WTC11 (cell line): ENCODE measurements around the gene CRYGC. TPM values are rescaled to one million over a fixed set of nuclear protein-coding genes. Genes with fewer than 3 reads are reported as not detected.

Experiments used
- ATAC-seq: fragments of 200-7000 bp; cut with Tn5 transposase; 2 replicates; pipeline ENCODE4 v1.10.0; 2021; ENCODE audit warnings: mild to moderate bottlenecking, moderate library complexity
- CTCF ChIA-PET: fragments of 300-600 bp; sonication (Branson Sonifier 250); formaldehyde crosslinking; loops from one replicate; lab custom pipeline; 2021; ENCODE audit warnings: antibody characterized with exemption; lab: Charles Lee
- POLR2A ChIA-PET: fragments of 350-600 bp; sonication (Branson Sonifier 250); formaldehyde crosslinking; loops from one replicate; lab custom pipeline; 2021; ENCODE audit warnings: antibody characterized with exemption; lab: Charles Lee
- DNase-seq: peaks from one replicate; pipeline ENCODE4 v3.0.0; 2021; ENCODE audit warnings: low spot score
- H3K27ac Mint-ChIP-seq: 2 replicates; pipeline ENCODE4 v1.8.0; 2021; ENCODE audit warnings: mixed read lengths
- H3K27me3 Mint-ChIP-seq: 2 replicates; pipeline ENCODE4 v1.8.0; 2021; ENCODE audit warnings: low read depth, mild to moderate bottlenecking, moderate library complexity, mixed read lengths
- H3K36me3 Mint-ChIP-seq: 2 replicates; pipeline ENCODE4 v1.8.0; 2021; ENCODE audit warnings: mixed read lengths
- H3K4me1 Mint-ChIP-seq: 2 replicates; pipeline ENCODE4 v1.8.0; 2022; ENCODE audit warnings: mixed read lengths
- H3K4me3 Mint-ChIP-seq: 2 replicates; pipeline ENCODE4 v1.8.0; 2021; ENCODE audit warnings: mild to moderate bottlenecking, moderate library complexity, mixed read lengths
- H3K9me3 Mint-ChIP-seq: 2 replicates; pipeline ENCODE4 v1.8.0; 2021; ENCODE audit warnings: mixed read lengths
- AFF4 ChIP-seq: sonication (generic); formaldehyde crosslinking; IDR thresholded peaks from 2 replicates; pipeline ENCODE4 v1.8.1; 2023; ENCODE audit warnings: mild to moderate bottlenecking, missing genetic modification reagents, borderline replicate concordance
- ELF4 ChIP-seq: sonication (generic); formaldehyde crosslinking; IDR thresholded peaks from 2 replicates; pipeline ENCODE4 v1.8.1; 2022; ENCODE audit warnings: low read depth, mild to moderate bottlenecking, moderate library complexity, missing genetic modification reagents
- EMX1 ChIP-seq: fragments of 250-450 bp; sonication (Bioruptor Pico); IDR thresholded peaks from 2 replicates; pipeline ENCODE4 v1.8.0; 2021; ENCODE audit warnings: mild to moderate bottlenecking
- FOXP1 ChIP-seq: sonication (generic); formaldehyde crosslinking; IDR thresholded peaks from 2 replicates; pipeline ENCODE4 v1.8.0; 2022; ENCODE audit warnings: missing genetic modification reagents, mild to moderate bottlenecking, moderate library complexity, borderline replicate concordance
- FOXP4 ChIP-seq: sonication (generic); formaldehyde crosslinking; IDR thresholded peaks from 2 replicates; pipeline ENCODE4 v1.8.0; 2022; ENCODE audit warnings: mild to moderate bottlenecking, missing genetic modification reagents
- GTF2I ChIP-seq: fragments of 250-450 bp; sonication (Bioruptor Pico); conservative IDR thresholded peaks from 2 replicates; pipeline ENCODE4 v1.4.0; 2021; ENCODE audit warnings: mild to moderate bottlenecking
- JUN ChIP-seq: sonication (generic); formaldehyde crosslinking; IDR thresholded peaks from 2 replicates; pipeline ENCODE4 v1.8.0; 2023; ENCODE audit warnings: mild to moderate bottlenecking, missing genetic modification reagents
- MLX ChIP-seq: sonication (generic); formaldehyde crosslinking; IDR thresholded peaks from 2 replicates; pipeline ENCODE4 v1.8.1; 2023; ENCODE audit warnings: mild to moderate bottlenecking, missing genetic modification reagents, moderate library complexity
- NFATC4 ChIP-seq: fragments of 250-450 bp; sonication (Bioruptor Pico); IDR thresholded peaks from 2 replicates; pipeline ENCODE4 v1.9.0; 2021; ENCODE audit warnings: mild to moderate bottlenecking
- NR3C1 ChIP-seq: sonication (generic); formaldehyde crosslinking; conservative IDR thresholded peaks from 2 replicates; pipeline ENCODE4 v1.8.1; 2023; ENCODE audit warnings: low read depth, mild to moderate bottlenecking, missing genetic modification reagents
- TCF7 ChIP-seq: sonication (generic); formaldehyde crosslinking; IDR thresholded peaks from 2 replicates; pipeline ENCODE4 v1.8.0; 2022; ENCODE audit warnings: mild to moderate bottlenecking, low read depth, missing genetic modification reagents, moderate library complexity
- ZNF281 ChIP-seq: sonication (generic); formaldehyde crosslinking; IDR thresholded peaks from 2 replicates; pipeline ENCODE4 v1.8.0; 2023; ENCODE audit warnings: mild to moderate bottlenecking, missing genetic modification reagents
- ZNF396 ChIP-seq: fragments of 250-450 bp; sonication (Bioruptor Pico); IDR thresholded peaks from 2 replicates; pipeline ENCODE4 v1.8.0; 2021; ENCODE audit warnings: mild to moderate bottlenecking, moderate library complexity, borderline replicate concordance
- ZNF416 ChIP-seq: fragments of 250-450 bp; sonication (Bioruptor Pico); IDR thresholded peaks from 2 replicates; pipeline ENCODE4 v1.9.0; 2021; ENCODE audit warnings: mild to moderate bottlenecking, inconsistent platforms
- total RNA-seq: library from RNA; stranded (reverse); gene quantifications from 3 replicates; pipeline ENCODE4 v1.2.3, GENCODE V29; 2021
- TF ChIP-seq, protein P1 (sequence below): sonication (generic); formaldehyde crosslinking; IDR thresholded peaks from 2 replicates; pipeline ENCODE4 v1.8.1; 2022; ENCODE audit warnings: low read depth, missing genetic modification reagents, borderline replicate concordance
- TF ChIP-seq, protein P2 (sequence below): sonication (generic); formaldehyde crosslinking; IDR thresholded peaks from 2 replicates; pipeline ENCODE4 v1.8.0; 2023; ENCODE audit warnings: missing genetic modification reagents
- TF ChIP-seq, protein P3 (sequence below): sonication (generic); formaldehyde crosslinking; IDR thresholded peaks from 2 replicates; pipeline ENCODE4 v1.8.1; 2023; ENCODE audit warnings: mild to moderate bottlenecking, moderate library complexity, missing genetic modification reagents

Gene CRYGC
- total RNA-seq, 1 experiment from 2014 or later: not detected

- H3K27me3 Mint-ChIP-seq: peaks cover 6% of the 10 kb centered on the region
- ChIA-PET CTCF (no interaction called here), POLR2A (no interaction called here)
- H3K4me1 Mint-ChIP-seq: peaks cover 7% of the 10 kb centered on the region
- peaks cover 33% of the 10 kb centered on the region for H3K9me3 Mint-ChIP-seq
- ATAC-seq: no peak
- TF ChIP-seq FOXP4 (no peak), ZNF396 (CRISPR knock-in tag) (no peak), AFF4 (no peak), TCF7 (CRISPR knock-in tag) (no peak), NR3C1 (CRISPR knock-in tag) (no peak), GTF2I (no peak), ELF4 (no peak), NFATC4 (CRISPR knock-in tag) (no peak), FOXP1 (CRISPR knock-in tag) (no peak), ZNF416 (CRISPR knock-in tag) (no peak), ZNF281 (CRISPR knock-in tag) (no peak), EMX1 (CRISPR knock-in tag) (no peak), JUN (CRISPR knock-in tag) (no peak), MLX (CRISPR knock-in tag) (no peak)
- TF ChIP-seq, protein P1, sequence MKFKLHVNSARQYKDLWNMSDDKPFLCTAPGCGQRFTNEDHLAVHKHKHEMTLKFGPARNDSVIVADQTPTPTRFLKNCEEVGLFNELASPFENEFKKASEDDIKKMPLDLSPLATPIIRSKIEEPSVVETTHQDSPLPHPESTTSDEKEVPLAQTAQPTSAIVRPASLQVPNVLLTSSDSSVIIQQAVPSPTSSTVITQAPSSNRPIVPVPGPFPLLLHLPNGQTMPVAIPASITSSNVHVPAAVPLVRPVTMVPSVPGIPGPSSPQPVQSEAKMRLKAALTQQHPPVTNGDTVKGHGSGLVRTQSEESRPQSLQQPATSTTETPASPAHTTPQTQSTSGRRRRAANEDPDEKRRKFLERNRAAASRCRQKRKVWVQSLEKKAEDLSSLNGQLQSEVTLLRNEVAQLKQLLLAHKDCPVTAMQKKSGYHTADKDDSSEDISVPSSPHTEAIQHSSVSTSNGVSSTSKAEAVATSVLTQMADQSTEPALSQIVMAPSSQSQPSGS (CRISPR knock-in tag): no peak
- TF ChIP-seq, protein P2, sequence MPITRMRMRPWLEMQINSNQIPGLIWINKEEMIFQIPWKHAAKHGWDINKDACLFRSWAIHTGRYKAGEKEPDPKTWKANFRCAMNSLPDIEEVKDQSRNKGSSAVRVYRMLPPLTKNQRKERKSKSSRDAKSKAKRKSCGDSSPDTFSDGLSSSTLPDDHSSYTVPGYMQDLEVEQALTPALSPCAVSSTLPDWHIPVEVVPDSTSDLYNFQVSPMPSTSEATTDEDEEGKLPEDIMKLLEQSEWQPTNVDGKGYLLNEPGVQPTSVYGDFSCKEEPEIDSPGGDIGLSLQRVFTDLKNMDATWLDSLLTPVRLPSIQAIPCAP (CRISPR knock-in tag): no peak
- TF ChIP-seq, protein P3, sequence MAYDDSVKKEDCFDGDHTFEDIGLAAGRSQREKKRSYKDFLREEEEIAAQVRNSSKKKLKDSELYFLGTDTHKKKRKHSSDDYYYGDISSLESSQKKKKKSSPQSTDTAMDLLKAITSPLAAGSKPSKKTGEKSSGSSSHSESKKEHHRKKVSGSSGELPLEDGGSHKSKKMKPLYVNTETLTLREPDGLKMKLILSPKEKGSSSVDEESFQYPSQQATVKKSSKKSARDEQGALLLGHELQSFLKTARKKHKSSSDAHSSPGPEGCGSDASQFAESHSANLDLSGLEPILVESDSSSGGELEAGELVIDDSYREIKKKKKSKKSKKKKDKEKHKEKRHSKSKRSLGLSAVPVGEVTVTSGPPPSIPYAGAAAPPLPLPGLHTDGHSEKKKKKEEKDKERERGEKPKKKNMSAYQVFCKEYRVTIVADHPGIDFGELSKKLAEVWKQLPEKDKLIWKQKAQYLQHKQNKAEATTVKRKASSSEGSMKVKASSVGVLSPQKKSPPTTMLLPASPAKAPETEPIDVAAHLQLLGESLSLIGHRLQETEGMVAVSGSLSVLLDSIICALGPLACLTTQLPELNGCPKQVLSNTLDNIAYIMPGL (CRISPR knock-in tag): no peak
- H3K27ac Mint-ChIP-seq: no peak overlapping the region
- peaks cover 10% of the 10 kb centered on the region for H3K36me3 Mint-ChIP-seq
- no peak for DNase-seq
- H3K4me3 Mint-ChIP-seq: no peak overlapping the region
Measured at GRCh38 chr2:208083807-208084206, 45.8 kb downstream of the CRYGC start.
